Suppressor macrophage (primary cell): ENCODE results near the gene PPARG.

Source experiments
- DNase-seq, 4 experiments: peaks; one replicate each; pipeline ENCODE4 v3.0.0-alpha.2; 2020 to 2022

The PPARG gene

DNA sequence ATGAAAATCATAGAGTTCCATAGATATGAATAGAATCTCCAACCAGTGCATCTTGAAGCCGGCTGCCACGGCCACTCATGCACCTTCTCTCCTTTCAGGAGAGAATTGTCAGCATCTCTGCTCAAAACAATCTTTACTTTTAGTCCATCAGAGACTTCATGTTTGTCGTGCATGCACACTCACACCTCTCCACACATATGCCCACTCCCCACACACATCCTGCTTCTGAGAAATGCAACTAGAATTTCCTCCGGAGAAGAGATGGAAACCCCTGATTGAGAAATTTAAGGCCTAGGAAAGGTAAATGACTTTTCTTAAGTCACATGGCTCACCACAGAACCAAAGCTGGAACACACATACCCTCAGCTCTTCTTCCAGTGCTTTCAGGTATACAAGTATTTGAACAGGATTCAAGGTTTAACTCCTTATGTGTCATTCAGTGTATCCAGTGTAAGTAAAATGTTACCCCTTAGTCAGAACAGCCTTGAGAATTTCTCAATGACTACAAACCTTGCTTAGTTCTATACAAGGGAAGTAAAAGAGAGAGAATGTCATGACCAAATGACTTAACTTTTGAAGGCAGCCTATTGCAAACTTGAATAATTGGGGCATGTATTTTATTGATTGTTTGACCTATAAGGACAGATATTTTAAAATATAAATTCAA is 126.3 kb downstream of the PPARG start:
- peak in 2 of 4 experiments; percentile 40 to 42 for DNase-seq

DNA sequence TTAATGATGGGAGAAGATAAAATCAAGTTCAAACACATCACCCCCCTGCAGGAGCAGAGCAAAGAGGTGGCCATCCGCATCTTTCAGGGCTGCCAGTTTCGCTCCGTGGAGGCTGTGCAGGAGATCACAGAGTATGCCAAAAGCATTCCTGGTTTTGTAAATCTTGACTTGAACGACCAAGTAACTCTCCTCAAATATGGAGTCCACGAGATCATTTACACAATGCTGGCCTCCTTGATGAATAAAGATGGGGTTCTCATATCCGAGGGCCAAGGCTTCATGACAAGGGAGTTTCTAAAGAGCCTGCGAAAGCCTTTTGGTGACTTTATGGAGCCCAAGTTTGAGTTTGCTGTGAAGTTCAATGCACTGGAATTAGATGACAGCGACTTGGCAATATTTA is 127.9 kb downstream of the PPARG start:
- no peak for DNase-seq

DNA sequence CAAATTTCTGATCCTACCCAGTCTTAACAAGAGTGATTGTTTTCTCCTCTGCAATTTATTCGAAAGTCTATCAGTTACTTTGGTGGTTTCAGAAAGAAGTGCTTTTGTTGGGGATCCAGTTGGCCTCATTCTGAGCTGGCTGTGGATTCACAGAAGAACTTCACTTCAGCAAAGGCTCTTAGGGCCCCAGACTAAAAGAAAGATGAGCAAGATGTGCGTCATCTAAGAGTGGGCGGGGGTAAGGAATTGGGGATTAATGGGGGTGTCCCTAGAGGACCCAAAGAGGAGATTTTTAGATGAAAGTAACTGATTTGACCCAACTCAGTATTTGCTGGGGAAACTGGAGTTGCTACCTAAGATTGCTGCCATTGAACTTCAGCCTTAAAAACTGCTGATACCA is 131.5 kb downstream of the PPARG start:
- DNase-seq: no peak

DNA sequence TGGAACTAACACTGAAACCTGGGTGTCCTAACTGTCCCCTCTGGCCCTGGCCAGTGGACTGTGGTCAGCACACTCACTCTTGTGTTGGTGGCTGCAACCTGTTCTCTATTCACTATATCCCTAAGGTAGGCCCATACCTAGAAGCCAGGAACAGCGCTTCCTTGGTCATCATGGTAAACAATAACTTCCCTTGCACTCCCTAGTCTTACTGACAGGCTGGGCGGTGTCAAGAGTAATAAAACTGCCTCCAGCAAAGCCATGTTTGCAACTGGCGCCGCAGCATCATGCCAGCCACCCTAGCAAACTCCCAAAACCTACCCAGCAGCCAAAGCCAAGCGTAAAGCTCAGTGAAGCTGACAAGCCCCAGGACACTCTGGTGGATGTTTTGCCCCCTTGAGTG is 132.3 kb downstream of the PPARG start:
- no peak for DNase-seq

DNA sequence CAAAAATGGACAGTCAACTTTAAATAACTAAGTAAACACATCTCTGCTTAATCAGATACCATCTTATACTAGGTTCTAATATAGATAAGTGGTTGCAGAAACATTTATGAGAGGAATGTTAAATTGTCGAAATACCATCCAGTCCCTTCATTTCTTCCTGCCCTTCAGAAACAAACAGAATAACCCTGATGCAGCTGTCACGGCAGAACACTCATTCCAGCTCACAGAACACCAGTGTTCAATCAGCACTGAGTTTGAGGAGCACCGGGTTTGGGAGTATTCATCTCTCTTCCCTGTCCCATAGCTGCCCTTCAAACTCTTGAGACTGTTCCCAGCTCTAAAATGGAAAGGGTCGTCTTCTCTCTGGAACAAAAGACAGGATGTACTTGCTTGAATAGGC is 134.3 kb downstream of the PPARG start:
- no peak for DNase-seq

DNA sequence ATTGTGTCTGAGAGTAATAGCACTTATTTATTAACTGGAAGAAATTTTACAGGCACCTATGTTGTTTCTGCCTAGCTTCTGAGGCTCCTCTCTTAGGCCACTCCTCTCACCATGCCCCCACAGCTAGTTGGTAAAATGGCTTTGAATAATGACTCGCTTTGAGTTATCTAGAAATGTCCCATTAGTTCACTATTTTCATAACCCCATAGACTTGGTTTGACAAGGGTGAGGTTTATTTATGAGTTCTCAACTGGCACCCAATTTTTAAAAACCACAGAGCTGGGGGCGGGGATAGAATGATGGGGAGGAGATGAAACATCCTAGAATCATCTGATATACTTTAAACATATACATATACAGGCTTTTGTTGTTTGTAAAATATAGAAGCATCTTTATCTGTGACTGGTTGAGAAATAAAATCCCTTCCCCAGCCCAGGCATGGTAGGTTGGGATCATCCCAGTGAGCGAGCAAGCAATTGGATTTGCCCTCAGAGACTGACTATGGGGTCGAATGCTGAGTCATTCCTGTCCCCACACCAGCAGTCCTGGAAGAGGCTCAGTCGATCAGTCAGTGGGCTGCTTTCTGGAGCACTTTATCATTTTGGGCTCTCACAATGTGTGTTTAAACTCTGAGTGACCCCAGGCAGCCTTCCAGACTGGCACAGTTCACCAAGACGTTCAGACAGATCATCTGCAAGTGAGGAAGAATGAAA is 135.2 kb downstream of the PPARG start:
- DNase-seq: no peak

DNA sequence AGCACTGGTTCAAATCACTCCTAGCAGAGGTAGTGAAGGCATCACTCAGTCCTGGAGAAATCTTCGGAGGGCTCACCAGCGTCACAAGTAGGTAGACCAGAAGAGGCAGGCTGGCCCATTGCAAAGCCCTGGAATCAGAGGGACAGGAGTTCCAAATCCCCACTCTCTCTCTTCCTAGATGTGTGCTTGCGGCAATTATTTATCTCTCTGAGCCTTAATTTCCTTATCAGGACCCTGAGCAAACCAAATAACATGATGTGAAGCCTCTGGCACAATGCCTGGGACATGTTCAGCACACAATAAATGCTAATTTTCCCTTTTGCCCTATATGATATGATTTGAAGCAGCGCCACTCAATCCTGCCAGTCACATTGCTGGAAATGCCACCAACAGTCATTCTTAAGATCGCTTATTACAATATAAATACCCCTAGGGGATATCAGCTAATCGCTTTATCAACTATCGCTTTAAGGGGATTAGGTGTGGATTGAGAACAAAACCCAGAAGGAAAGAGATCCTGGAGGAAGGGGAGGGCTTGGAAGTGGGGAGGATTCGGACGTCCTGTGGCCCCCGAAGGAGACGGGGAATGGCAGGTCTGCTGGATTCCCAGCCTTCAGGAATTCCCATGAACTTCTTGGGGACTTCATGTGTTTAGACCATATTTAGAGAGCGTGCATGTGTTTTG is 135.9 kb downstream of the PPARG start:
- no peak for DNase-seq

DNA sequence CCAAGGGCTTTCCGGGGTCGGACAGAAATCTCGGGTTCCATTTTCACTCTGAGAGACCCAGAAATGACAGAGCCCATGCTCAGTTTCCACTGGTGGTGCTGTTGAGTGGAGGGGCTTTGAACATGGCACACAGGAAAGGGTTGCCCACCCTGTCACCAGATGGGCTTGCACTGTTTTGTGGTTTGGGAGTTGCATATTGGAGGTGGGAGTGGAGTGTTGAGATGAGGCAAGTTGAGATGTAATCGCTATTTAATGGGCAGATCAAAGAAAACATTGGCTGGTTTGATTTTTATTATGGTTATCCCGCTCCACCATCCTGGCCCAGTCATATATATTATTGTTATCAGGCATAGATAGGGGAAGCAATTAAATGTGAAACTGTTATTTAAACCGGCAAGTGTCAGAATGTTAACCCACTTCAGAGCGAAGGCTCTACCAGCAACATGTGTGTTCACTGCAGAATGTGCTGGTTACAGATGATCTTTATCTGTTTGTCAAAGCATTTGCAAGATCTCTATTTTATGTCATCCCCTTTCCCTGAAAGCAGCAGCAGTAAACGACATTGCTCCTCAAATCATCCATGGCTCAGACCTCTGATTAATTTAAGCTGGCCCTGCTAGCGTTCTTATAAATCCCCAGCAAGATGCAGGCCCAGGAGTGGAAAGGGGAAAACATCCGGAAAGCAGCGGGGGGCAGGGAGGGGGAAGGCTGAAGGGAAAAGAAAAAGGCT is 137.1 kb downstream of the PPARG start:
- DNase-seq: no peak

DNA sequence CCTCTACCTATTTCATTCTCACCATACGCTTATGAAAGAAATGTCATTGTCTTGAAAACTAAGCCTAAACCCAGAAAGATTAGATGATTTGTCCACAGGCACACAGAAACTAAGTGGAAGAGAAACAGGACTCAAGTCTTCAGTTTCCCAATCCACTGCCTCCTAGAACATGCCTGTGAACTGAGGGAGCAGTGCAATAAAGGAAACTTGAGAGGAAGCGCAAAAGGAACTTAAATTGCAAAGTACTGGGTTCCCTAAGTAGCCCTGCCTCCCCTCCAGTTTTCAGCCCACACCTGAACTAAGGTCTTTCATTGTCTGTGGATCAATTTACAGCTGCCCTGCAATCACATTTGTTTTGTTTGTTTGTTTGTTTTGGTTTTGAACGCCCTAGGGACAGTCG is 138.7 kb downstream of the PPARG start:
- DNase-seq: peak; percentile 25 to 69 (median 50)

DNA sequence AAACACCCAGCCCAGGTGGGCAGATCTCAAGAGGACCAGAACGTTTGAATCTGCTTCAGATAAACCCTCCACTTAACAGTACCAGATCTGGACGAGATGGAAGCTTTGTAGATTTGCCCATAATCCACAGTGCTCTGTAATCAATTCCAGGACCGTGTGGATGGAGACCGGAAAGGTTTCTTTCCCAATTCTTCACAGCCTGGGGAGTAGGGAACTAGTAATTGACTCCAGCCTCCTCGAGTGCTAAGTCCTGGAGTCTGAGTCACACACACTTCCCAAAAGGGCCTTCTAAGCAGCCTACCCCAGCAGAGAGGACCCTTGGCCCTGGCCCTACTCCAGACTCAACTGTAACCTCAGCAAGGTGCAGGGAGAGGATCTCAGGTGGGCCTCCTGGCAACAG is 139.3 kb downstream of the PPARG start:
- no peak for DNase-seq

DNA sequence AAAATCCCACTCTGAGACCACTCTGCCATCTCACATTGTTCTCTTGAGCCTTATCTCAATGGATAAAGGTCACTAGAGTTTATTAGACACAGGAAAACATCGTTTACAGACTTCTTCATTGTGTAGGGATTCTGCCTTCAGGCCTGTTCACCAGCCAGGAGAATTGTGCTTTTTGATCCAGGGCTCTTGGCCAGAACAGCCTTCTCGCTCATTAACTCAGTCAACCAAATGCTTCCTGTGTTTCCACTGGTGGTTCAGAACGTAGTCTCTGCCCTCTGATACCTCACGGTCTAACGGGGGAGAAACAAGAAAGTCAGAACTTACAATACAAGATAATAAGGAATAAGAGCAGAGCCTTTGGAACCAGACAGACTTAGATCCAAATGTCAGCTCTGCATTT is 141.2 kb downstream of the PPARG start:
- no peak for DNase-seq

DNA sequence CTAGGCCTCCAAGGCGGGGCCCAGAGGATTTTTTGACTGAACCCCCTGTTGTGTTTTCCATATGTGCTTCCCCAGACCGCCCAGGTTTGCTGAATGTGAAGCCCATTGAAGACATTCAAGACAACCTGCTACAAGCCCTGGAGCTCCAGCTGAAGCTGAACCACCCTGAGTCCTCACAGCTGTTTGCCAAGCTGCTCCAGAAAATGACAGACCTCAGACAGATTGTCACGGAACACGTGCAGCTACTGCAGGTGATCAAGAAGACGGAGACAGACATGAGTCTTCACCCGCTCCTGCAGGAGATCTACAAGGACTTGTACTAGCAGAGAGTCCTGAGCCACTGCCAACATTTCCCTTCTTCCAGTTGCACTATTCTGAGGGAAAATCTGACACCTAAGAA is 145.0 kb downstream of the PPARG start:
- DNase-seq: no peak

DNA sequence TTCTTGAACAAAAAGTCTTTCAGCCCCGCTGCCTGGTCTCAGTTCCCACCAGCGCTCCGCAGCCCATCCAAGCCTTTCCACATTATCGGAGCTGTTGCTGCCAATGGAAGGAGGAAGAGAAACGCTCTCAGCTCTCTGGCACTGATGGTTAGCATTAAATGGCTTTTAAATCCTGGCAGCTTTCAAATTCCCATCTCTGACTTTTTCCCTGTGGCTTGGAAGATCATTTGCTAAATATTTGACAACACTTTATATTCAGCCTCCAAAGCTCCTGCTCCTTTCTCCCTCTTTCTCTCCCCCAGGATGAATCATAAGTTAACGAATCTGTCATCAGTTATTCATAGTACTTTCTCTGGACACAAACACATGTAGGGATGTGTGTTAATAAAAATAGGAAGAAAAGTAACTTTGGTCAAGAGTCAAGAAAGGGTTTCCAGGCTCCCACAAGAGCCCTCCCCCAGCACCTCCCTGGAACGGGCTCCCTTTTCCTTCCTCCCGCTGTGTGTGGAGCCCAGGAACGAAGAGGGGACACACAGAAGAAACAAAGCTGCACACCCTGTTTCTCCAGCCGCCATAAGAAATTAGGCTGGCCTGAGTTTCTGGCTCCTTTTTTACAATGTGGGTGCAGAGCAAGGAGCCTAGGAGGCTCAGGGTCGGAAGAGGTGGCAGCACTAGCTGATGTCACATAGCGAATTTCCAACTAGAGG is 147.8 kb downstream of the PPARG start:
- DNase-seq: no peak

DNA sequence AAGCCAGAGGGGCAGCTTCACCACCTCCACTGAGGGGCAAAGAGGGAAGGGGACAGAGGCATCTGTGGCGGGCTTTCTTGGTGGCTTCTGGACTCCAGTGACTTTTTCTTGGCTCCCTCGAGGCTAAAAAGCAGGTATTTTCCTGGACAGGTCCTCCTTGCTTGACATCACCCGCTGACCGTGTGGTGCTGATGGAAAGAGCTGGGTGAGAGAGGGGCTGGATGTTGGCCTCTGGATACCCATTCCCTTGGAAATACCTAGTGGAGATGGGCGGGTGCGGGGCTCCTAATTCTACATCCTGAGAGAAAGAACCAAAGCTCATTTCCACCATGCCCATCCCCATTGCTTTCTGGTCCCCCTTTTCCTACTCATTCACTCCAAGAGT is 148.3 kb downstream of the PPARG start:
- DNase-seq: no peak

DNA sequence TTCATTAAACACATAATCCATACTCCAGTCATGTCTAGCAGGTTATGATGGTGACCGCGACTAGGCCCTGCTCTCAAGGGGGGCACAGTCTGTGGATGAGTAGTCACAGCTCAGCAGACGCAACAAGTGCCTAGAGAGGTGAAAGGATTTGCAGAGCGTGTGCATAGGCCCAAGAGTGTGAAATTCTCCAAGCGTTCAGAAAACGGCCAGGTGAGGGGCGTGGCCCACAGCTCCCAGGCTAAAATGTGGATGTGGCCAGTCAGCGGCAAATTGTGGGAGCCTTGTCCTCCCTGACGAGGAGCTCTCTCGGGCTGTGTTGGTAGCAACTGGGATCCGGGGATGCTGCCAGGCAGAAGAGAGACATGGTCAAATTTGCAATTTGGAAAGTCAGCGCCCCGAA is 149.0 kb downstream of the PPARG start:
- DNase-seq: no peak

DNA sequence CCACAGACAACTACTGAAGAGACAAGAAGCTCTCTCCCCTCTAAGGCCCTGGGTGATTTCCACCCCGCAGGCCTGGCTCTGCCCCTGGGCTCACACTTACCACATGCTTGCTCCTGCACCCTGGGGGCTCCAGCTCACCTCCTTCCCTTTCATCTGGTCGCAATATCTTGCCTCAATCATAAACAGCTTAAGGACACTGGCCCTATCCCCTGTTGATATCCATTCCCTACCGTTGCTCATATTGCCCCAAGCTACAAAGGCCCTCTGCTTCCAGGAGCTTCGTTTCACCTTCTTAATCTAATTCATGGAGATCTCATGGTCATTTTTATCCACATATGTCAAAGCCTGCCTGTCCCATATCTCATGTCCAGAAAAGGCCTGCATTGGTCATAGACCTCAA is 149.4 kb downstream of the PPARG start:
- DNase-seq: no peak

DNA sequence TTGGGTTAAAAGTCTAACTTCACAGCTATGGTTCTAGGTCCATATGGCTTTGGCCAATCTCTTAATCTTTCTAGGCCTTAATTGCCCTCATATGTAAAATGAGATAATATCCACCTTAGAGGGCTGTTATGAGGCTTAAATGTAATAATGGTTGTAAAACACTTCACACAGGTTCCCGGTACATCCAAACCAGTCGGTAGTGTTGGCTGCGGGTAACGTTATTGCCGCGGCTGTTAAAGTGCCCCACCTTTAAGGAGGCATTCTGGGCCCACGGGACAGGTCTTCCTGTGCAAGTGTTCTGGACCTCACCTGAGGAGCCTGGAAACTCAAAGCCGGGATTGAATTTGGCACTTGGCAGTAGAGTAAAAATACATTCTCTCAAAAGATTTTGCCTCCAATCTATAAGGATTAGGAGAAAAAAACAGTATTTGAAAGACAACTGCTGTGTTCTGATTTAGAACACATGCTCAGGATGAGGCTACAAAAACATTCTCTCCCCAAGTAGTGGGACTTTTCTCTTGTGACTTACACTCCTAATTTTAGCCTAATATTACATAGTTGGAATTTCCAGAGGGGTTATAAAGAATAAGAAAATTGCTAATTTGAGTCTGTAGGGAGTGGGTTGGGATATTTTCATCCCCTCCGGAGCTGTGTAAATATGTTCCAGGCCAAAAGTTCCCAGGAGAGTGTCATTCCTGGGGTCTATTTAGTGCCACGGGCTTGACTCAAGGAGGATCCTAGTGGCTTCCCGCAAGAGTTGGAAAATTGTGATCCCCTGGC is 150.5 kb downstream of the PPARG start:
- no peak for DNase-seq

DNA sequence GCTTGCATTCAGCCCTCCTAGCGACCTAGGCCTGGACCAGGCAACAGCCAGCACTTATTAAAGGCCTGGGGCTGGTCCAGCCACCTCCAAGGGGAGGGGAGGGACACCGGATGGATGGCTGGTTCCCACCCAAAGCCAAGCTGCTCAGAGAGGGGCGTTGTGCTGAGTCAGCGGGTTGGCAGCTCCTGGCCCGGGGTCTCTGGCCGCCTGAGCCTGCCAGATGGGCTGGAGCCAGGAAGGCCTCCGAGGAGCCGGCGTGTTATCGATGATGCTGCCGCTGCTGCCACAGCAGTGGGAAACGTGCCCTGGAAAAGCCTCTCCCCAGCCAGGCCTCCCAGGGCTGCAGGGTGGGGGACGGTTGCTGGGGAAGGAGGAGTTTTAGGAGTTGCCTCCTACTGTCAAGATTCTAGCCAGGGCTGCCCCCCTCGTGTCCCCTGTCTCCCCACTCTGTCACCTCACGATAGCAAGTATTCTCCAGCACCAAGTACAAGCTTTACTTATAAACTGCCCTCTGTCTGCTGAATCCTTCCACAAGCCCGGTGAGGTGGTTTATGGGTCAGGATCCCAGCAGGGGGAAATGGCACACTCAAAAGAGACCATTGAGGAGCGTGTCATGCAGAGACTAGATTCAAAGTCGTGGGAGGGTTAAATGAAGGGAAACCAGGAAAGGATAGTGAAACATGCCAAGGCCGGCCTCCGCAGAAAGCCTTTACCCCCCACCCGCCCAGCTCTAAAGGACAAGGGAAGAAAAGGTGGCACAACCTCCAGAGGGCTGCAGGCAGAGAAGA is 152.3 kb downstream of the PPARG start:
- no peak for DNase-seq

DNA sequence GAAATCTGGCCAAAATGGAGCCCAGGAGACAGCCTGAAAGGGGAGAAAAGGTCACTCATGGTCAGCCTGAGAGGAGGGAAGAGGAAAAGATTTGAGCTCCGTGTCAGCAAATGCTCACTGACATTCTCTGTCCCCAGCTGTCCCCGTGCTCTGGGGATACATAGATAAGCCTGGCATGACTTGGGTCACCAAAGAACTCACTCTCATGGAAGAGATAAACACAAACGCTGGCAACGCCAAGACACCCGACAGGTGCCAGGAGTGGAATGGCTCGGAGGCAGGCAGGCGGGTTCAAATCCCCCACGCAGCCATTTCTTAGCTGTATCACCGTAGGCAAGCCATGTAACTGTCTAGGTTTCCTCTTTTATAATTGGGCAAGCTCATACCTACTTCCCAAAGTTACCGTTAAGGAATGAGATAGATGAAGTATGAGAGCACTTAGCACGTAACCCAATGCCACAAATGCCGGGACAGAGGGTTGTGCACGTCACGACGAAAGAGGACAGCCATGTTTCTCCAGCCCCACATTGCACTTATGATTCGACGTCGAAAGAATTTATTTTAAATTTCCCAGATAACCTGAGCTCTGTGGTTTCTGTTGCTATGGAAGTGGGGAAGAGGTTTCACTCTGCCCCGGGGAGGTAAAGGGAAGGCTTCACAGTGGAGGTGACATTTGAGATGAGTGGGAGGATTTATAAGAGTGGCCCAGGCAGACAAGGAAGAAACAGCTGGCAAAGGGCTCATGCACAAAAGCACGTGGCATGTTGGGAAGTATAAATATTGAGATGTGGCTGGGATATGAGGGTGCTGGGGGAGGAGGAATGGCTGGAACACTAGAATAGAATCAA is 154.0 kb downstream of the PPARG start:
- no peak for DNase-seq
